Calu3 (cell line): ENCODE measurements around the gene UVSSA. TPM values are rescaled to one million over a fixed set of nuclear protein-coding genes. Genes with fewer than 3 reads are reported as not detected.

Experiments used
- BruUV-seq: library from RNA; stranded (reverse); fragments of 400-500 nt; replicated peaks from 2 replicates; lab custom pipeline; 2021; lab: Mats Ljungman, UMichigan
- CTCF ChIA-PET: fragments of 300-600 bp; sonication (Branson Sonifier 250); formaldehyde crosslinking; loops from one replicate; lab custom pipeline; 2022; ENCODE audit warnings: antibody characterized with exemption; lab: Charles Lee
- DNase-seq: peaks from one replicate; pipeline ENCODE4 v3.0.0; 2022
- H3K27ac Mint-ChIP-seq: one replicate; pipeline ENCODE4 v1.8.0; 2022; ENCODE audit warnings: mixed read lengths; ENCODE audit not compliant: unreplicated experiment
- H3K27me3 Mint-ChIP-seq: one replicate; pipeline ENCODE4 v1.8.0; 2022; ENCODE audit warnings: mixed read lengths; ENCODE audit not compliant: unreplicated experiment
- H3K36me3 Mint-ChIP-seq: one replicate; pipeline ENCODE4 v1.8.0; 2022; ENCODE audit warnings: mild to moderate bottlenecking, moderate library complexity, mixed read lengths; ENCODE audit not compliant: insufficient read depth, unreplicated experiment
- H3K4me1 Mint-ChIP-seq: one replicate; pipeline ENCODE4 v1.8.0; 2022; ENCODE audit warnings: mild to moderate bottlenecking, low read depth, mixed read lengths; ENCODE audit not compliant: unreplicated experiment
- H3K4me3 Mint-ChIP-seq: one replicate; pipeline ENCODE4 v1.8.0; 2022; ENCODE audit warnings: mild to moderate bottlenecking, low read depth, moderate library complexity, mixed read lengths; ENCODE audit not compliant: unreplicated experiment
- H3K9me3 Mint-ChIP-seq: one replicate; pipeline ENCODE4 v1.8.0; 2022; ENCODE audit warnings: low read depth, mixed read lengths; ENCODE audit not compliant: unreplicated experiment
- CTCF ChIP-seq: fragments of 200-600 bp; IDR thresholded peaks from one replicate; pipeline ENCODE4 v1.8.0; 2022; ENCODE audit warnings: antibody characterized with exemption; ENCODE audit not compliant: unreplicated experiment
- intact Hi-C: fragments of 100-400 bp; cut with micrococcal nuclease; formaldehyde crosslinking; loops from one replicate; pipeline ENCODE4 v1.10.0; 2022; ENCODE audit not compliant: unreplicated experiment
- total RNA-seq: library from RNA; stranded (reverse); gene quantifications from 2 replicates; pipeline ENCODE4 v1.2.3, GENCODE V29; 2022

Gene UVSSA
- total RNA-seq, 1 experiment from 2014 or later, result 19.9 TPM

GRCh38 chr4:1376391-1376840 lies 29.4 kb downstream of the UVSSA start:
- no peaks in the 10 kb centered on the region for H3K27me3 Mint-ChIP-seq
- no peak for TF ChIP-seq CTCF
- CTCF ChIA-PET, result no interaction called here
- H3K4me3 Mint-ChIP-seq, result no peak overlapping the region
- H3K27ac Mint-ChIP-seq, result no peak overlapping the region
- no peaks in the 10 kb centered on the region for H3K4me1 Mint-ChIP-seq
- no peak for DNase-seq
- no peaks in the 10 kb centered on the region for H3K36me3 Mint-ChIP-seq
- no TSS peak for BruUV-seq
- H3K9me3 Mint-ChIP-seq, result no peaks in the 10 kb centered on the region
- intact Hi-C loops, result no loop called here

- no peaks in the 10 kb centered on the region for H3K9me3 Mint-ChIP-seq
- no peak overlapping the region for H3K4me3 Mint-ChIP-seq
- no peak for DNase-seq
- CTCF ChIA-PET, result no interaction called here
- H3K27me3 Mint-ChIP-seq, result no peaks in the 10 kb centered on the region
- intact Hi-C loops, result no loop called here
- no peak for TF ChIP-seq CTCF
- H3K4me1 Mint-ChIP-seq, result no peaks in the 10 kb centered on the region
- no TSS peak for BruUV-seq
- H3K36me3 Mint-ChIP-seq, result no peaks in the 10 kb centered on the region
- H3K27ac Mint-ChIP-seq, result no peak overlapping the region
Measured at GRCh38 chr4:1376841-1377605, 30.0 kb downstream of the UVSSA start.

- no peak for TF ChIP-seq CTCF
- Mint-ChIP-seq H3K9me3 (no peaks in the 10 kb centered on the region), H3K27me3 (no peaks in the 10 kb centered on the region), H3K27ac (no peak overlapping the region), H3K4me3 (no peak overlapping the region), H3K4me1 (no peaks in the 10 kb centered on the region), H3K36me3 (peaks cover 4% of the 10 kb centered on the region)
- DNase-seq, result no peak
- no TSS peak for BruUV-seq
- intact Hi-C loops, result no loop called here
- CTCF ChIA-PET, result no interaction called here
Measured at GRCh38 chr4:1377606-1378261, 30.7 kb downstream of the UVSSA start.

DNA sequence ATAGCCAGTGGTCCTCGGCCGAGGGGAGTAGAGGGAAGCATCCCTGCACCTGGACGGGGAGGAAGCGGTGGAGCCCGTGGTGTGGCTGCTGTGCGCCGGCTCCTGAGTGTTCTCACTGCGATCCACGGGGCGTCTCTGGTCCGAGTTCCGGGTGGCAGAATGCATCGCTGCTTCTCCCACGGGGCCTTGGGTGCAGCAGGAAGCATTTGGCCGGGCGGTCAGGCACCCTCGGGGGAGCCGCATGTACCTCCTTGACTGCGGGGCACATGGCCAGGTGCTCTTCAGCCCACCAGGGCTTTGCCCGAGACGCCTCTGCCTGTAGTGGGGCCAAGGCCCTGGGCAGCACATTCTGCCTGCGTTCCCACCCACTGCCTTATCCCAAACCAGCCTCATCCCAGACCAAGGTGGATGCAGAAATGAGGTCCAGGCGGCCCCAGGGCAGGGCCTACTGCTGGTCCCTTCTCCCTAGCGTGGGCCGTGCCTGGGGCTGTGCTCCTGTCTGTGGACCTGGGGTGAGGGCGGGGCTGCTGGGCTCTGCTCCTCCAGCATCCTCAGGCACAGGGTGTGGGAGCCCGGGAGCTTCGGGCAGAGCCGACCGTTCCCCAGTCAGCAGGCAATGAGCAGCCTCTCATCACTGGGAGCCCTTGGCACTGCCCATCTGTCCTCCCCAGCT lies 31.7 kb downstream of the UVSSA start:
- no TSS peak for BruUV-seq
- Mint-ChIP-seq H3K27ac (no peak overlapping the region), H3K4me1 (no peaks in the 10 kb centered on the region), H3K27me3 (no peaks in the 10 kb centered on the region), H3K9me3 (no peaks in the 10 kb centered on the region), H3K36me3 (peaks cover 7% of the 10 kb centered on the region), H3K4me3 (no peak overlapping the region)
- TF ChIP-seq CTCF, result no peak
- no peak for DNase-seq
- intact Hi-C loops, result no loop called here
- CTCF ChIA-PET, result no interaction called here
